HepG2 (cell line): ENCODE measurements around the gene MAPKAPK3. TPM values are rescaled to one million over a fixed set of nuclear protein-coding genes. Genes with fewer than 3 reads are reported as not detected.
A peak's percentile ranks its signal among the peaks of the same experiment; 100 is the strongest.

Experiments used
- ATAC-seq: fragments of 200-7000 bp; cut with Tn5 transposase; 3 replicates; pipeline ENCODE4 v1.9.1; 2020; ENCODE audit warnings: mild to moderate bottlenecking, moderate library complexity
- BruUV-seq: library from RNA; stranded (reverse); fragments of 400-500 nt; replicated peaks from 2 replicates; lab custom pipeline; 2021; lab: Mats Ljungman, UMichigan
- CTCF ChIA-PET: fragments of 300-600 bp; formaldehyde crosslinking; extraction: SDS; loops from one replicate; lab custom pipeline; 2021; ENCODE audit warnings: low total read pairs, inconsistent platforms, low intra/inter-chr PET ratio; lab: Yijun Ruan, JAX
- POLR2A ChIA-PET: fragments of 350-600 bp; sonication (Branson Sonifier 250); formaldehyde crosslinking; loops from one replicate; lab custom pipeline; 2020; ENCODE audit warnings: antibody characterized with exemption, inconsistent platforms; lab: Yijun Ruan, JAX
- DNase-seq: peaks from one replicate; pipeline ENCODE4 v3.0.0-alpha.2; 2015; ENCODE audit warnings: low spot score
- FAIRE-seq: peaks from 3 replicates; lab custom pipeline; 2011; peaks lifted over from hg19 to GRCh38; lab: Jason Lieb, UNC
- H2AFZ ChIP-seq: one replicate; pipeline ENCODE4 v1.6.1; 2011; ENCODE audit warnings: low read length, inconsistent platforms
- H3K27ac ChIP-seq: fragments of 300-600 bp; 3 replicates; pipeline ENCODE4 v1.8.0; 2011; ENCODE audit warnings: mixed run types, mild to moderate bottlenecking, mixed read lengths, low read length, inconsistent platforms; ENCODE audit not compliant: insufficient read depth; ENCODE audit errors: extremely low read length
- H3K27me3 ChIP-seq, 2 experiments: fragments of 200-600 bp in 1 of 2; 2 replicates in 1 of 2; 3 replicates in 1 of 2; pipeline versions ENCODE4 v1.6.0 to v1.8.0; 2011; ENCODE audit warnings: low read length in 2 of 2, mild to moderate bottlenecking in 2 of 2, moderate library complexity in 2 of 2, inconsistent platforms in 1 of 2; ENCODE audit not compliant: insufficient read depth in 2 of 2, control insufficient read depth in 1 of 2
- H3K36me3 ChIP-seq, 2 experiments: fragments of 200-600 bp in 1 of 2; replicated peaks in 1 of 2; 2 replicates in 1 of 2; 3 replicates in 1 of 2; pipeline versions ENCODE4 v1.5.1 to v1.8.0; 2011; ENCODE audit warnings: low read length in 2 of 2, inconsistent platforms in 1 of 2; ENCODE audit not compliant: insufficient read depth in 2 of 2, control insufficient read depth in 1 of 2
- H3K4me1 ChIP-seq: 2 replicates; pipeline ENCODE4 v1.5.1; 2012; ENCODE audit warnings: low read length, inconsistent platforms; ENCODE audit not compliant: insufficient read depth
- H3K4me2 ChIP-seq: 2 replicates; pipeline ENCODE4 v1.6.0; 2011; ENCODE audit warnings: low read depth, low read length, inconsistent platforms
- H3K4me3 ChIP-seq, 3 experiments: fragments of 200-600 bp in 1 of 3; sonication (generic), shearing (Covaris generic) in 1 of 3; replicated peaks in 1 of 3; 2 replicates each; pipeline ENCODE4 v1.5.1; 2011 to 2016; ENCODE audit warnings: low read length in 3 of 3, inconsistent platforms in 2 of 3, low read depth in 2 of 3, mild to moderate bottlenecking in 2 of 3, control low read depth in 1 of 3, mixed read lengths in 1 of 3; ENCODE audit not compliant: insufficient read depth in 1 of 3
- H3K79me2 ChIP-seq: one replicate; pipeline ENCODE4 v1.6.1; 2011; ENCODE audit warnings: low read length, inconsistent platforms; ENCODE audit not compliant: insufficient read depth
- H3K9ac ChIP-seq: 2 replicates; pipeline ENCODE4 v1.6.0; 2011; ENCODE audit warnings: mild to moderate bottlenecking, low read depth, low read length, inconsistent platforms; ENCODE audit not compliant: insufficient read depth
- H3K9me3 ChIP-seq: 2 replicates; pipeline ENCODE4 v1.5.1; 2012; ENCODE audit warnings: mild to moderate bottlenecking, low read length
- H4K20me1 ChIP-seq: 2 replicates; pipeline ENCODE4 v1.6.0; 2011; ENCODE audit warnings: inconsistent platforms, mild to moderate bottlenecking, low read length, moderate library complexity; ENCODE audit not compliant: insufficient read depth
- ATF7 ChIP-seq, 2 experiments: fragments of 450-650 bp in 1 of 2; sonication (generic) in 1 of 2; formaldehyde crosslinking in 1 of 2; IDR thresholded peaks; 2 replicates each; pipeline versions ENCODE4 v1.4.0 to v1.6.1; 2016 to 2020; ENCODE audit warnings: antibody characterized with exemption in 1 of 2, mild to moderate bottlenecking in 1 of 2, missing genetic modification reagents in 1 of 2
- ISX ChIP-seq: sonication (generic); formaldehyde crosslinking; conservative IDR thresholded peaks from 2 replicates; pipeline ENCODE4 v1.5.0; 2020; ENCODE audit warnings: missing genetic modification reagents
- MAFF ChIP-seq: IDR thresholded peaks from 2 replicates; pipeline ENCODE4 v1.6.1; 2011; ENCODE audit warnings: low read depth, low read length, improper control_type of control experiment
- MAFK ChIP-seq, 2 experiments: IDR thresholded peaks in 1 of 2; conservative IDR thresholded peaks in 1 of 2; 2 replicates each; pipeline ENCODE4 v1.6.1; 2011; ENCODE audit warnings: improper control_type of control experiment in 2 of 2, low read length in 2 of 2
- ZFAT ChIP-seq: sonication (generic); formaldehyde crosslinking; conservative IDR thresholded peaks from 2 replicates; pipeline ENCODE4 v1.8.1; 2023; ENCODE audit warnings: missing genetic modification reagents, inconsistent platforms
- ZNF142 ChIP-seq: sonication (generic); formaldehyde crosslinking; IDR thresholded peaks from 2 replicates; pipeline ENCODE4 v1.4.0; 2020; ENCODE audit warnings: missing genetic modification reagents
- ZNF34 ChIP-seq: sonication (generic); formaldehyde crosslinking; IDR thresholded peaks from 2 replicates; pipeline ENCODE4 v1.4.0; 2020; ENCODE audit warnings: mild to moderate bottlenecking, missing genetic modification reagents, borderline replicate concordance
- ZNF44 ChIP-seq: sonication (generic); formaldehyde crosslinking; IDR thresholded peaks from 2 replicates; pipeline ENCODE4 v1.5.1; 2020; ENCODE audit warnings: mild to moderate bottlenecking, missing genetic modification reagents
- WGBS: methylation state at CpG from one replicate; pipeline ENCODE4 v1.1.6; 2017; ENCODE audit warnings: low lambda C conversion rate; 5-methylcytosine and 5-hydroxymethylcytosine counted together
- in situ Hi-C: cut with HindIII; loops from 2 replicates; pipeline ENCODE4 v1.10.0; 2017; ENCODE audit warnings: low pct_unique_long_range_greater_than_20kb; ENCODE audit not compliant: extremely low pct_ligation_motif_present
- intact Hi-C: fragments of 100-400 bp; cut with micrococcal nuclease; formaldehyde crosslinking; loops from one replicate; pipeline ENCODE4 v1.10.0; 2022; ENCODE audit not compliant: unreplicated experiment
- polyA plus RNA-seq, 8 experiments: library from polyadenylated mRNA; depleted of rRNA in 3 of 8; stranded (reverse) in 7 of 8; unstranded in 1 of 8; fragments of >200 nt; fragmentation: Illumina TruSeq in 4 of 8; extraction: Trizol in 4 of 8; gene quantifications; 2 replicates each; pipeline versions ENCODE4 v1.2.1 to v1.2.3, GENCODE V29; 2011 to 2016; ENCODE audit warnings: low read depth in 4 of 8, missing spikeins in 1 of 8, mixed read lengths in 1 of 8; ENCODE audit not compliant: insufficient read depth in 1 of 8
- total RNA-seq, 5 experiments: library from RNA; depleted of rRNA; stranded (reverse); fragments of >200 nt; fragmentation: Illumina TruSeq; extraction: Trizol; gene quantifications; 2 replicates each; pipeline ENCODE4 v1.2.3, GENCODE V29; 2016; ENCODE audit warnings: low read depth in 1 of 5

MAPKAPK3 gene
- total and polyA plus RNA-seq, 2 of the 13 experiments (the other 11 are each of a cell fraction or from before 2014, with no cell fraction given): 39.9 to 41.2 TPM

- in situ Hi-C loops: no loop called here
- no peaks in the 10 kb centered on the region for H3K79me2 ChIP-seq
- POLR2A ChIA-PET: no interaction called here
- TF ChIP-seq ZNF44 (CRISPR knock-in tag) (no peak), ZFAT (CRISPR knock-in tag) (no peak), ATF7 (IDR thresholded peaks at IDR 0.05) (no peak), ATF7 (CRISPR knock-in tag; IDR thresholded peaks at IDR 0.05) (no peak), ZNF142 (CRISPR knock-in tag) (no peak), MAFK (conservative IDR thresholded peaks at IDR 0.05 in 1 of 2, IDR thresholded peaks at IDR 0.05 in 1 of 2; ENCODE audit: low read length in 2 of 2) (peak in 1 of 2 experiments; percentile 12; a peak in 1 of 4 replicates), MAFF (0 out of 2 replicates have a peak, but pooled peaks have one; percentile 14), ISX (no peak), ZNF34 (CRISPR knock-in tag) (no peak)
- DNase-seq (no peak), ATAC-seq (no peak), FAIRE-seq (no peak)
- CTCF ChIA-PET: no interaction called here
- H3K4me3 ChIP-seq: no peak overlapping the region
- H3K4me2 ChIP-seq: no peak overlapping the region
- H4K20me1 ChIP-seq: peaks cover 8% of the 10 kb centered on the region; the same call in 1 of the 2 replicates
- no peaks in the 10 kb centered on the region for H3K4me1 ChIP-seq
- H3K27me3 ChIP-seq: peaks cover 6 to 66% of the 10 kb centered on the region in 2 experiments; a peak in 4 of 5 replicates
- H3K36me3 ChIP-seq: no peaks in the 10 kb centered on the region
- intact Hi-C loops: no loop called here
- no TSS peak for BruUV-seq
- no peak overlapping the region for H3K27ac ChIP-seq
- no peak overlapping the region for H2AFZ ChIP-seq
- H3K9ac ChIP-seq: no peak overlapping the region
- 14% methylated on average over 4 of the region's 4 CpGs for WGBS
- H3K9me3 ChIP-seq: no peaks in the 10 kb centered on the region
These were observed 54.4 kb downstream of the MAPKAPK3 start for GRCh38 chr3:50671331-50671730.
